Subcutaneous adipose tissue (tissue), 4 donors: Measurements from ENCODE around the gene STX5. TPM values are rescaled to one million over a fixed set of nuclear protein-coding genes. Genes with fewer than 3 reads are reported as not detected.

Experiments
- CTCF ChIP-seq: fragments of 450-650 bp; IDR thresholded peaks from one replicate; pipeline ENCODE4 v1.5.1; 2016; ENCODE audit warnings: low read depth, mild to moderate bottlenecking, control low read depth, antibody characterized with exemption, moderate library complexity
- small RNA-seq: library from RNA; depleted of rRNA; stranded (forward); fragments of <200 nt; gene quantifications from one replicate; pipeline ENCODE3, GENCODE V24; 2016
- total RNA-seq, 4 donors: library from RNA; depleted of rRNA; stranded (reverse); fragments of >200 nt; gene quantifications; one replicate each; pipeline ENCODE4 v1.1.0, GENCODE V29; 2016

STX5 gene
- total RNA-seq, 4 donors from 2014 or later, result 21.2 to 38.8 (median 29.9) TPM

DNA sequence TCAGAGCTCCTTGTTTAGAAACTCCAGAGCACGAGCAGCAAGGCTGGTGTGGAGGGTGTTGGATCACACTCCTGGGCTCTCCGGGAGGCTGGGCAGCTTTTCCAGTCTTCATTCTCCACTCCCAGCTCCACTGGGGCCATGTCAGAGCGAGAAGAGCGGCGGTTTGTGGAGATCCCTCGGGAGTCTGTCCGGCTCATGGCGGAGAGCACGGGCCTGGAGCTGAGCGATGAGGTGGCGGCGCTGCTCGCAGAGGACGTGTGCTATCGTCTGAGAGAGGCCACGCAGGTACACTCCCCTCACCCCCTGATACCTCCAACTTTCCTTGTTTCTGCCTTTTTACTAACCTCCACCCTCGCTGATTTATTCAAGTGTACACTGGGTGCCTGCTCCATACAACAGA, 56.2 kb downstream of the STX5 start:
- no peak for TF ChIP-seq CTCF

DNA sequence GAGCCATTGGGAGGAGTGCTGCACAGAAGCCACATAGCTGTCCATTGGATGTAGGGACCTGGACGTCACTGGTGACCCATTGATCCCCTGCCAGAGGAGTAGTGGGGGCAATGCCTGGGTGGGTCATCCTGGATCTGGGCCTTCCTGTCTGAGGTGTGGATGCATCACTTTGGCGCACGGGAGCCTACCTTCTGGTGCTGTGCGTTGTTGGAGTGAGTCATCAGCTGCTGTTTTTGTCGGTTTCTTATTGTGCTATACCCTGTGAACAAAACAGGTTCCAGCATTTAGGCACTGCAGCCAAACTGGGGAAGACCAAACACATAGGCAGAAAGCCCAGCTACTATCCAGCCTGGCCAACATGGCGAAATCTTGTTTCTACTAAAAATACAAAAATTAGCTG, 57.4 kb downstream of the STX5 start:
- no peak for TF ChIP-seq CTCF

DNA sequence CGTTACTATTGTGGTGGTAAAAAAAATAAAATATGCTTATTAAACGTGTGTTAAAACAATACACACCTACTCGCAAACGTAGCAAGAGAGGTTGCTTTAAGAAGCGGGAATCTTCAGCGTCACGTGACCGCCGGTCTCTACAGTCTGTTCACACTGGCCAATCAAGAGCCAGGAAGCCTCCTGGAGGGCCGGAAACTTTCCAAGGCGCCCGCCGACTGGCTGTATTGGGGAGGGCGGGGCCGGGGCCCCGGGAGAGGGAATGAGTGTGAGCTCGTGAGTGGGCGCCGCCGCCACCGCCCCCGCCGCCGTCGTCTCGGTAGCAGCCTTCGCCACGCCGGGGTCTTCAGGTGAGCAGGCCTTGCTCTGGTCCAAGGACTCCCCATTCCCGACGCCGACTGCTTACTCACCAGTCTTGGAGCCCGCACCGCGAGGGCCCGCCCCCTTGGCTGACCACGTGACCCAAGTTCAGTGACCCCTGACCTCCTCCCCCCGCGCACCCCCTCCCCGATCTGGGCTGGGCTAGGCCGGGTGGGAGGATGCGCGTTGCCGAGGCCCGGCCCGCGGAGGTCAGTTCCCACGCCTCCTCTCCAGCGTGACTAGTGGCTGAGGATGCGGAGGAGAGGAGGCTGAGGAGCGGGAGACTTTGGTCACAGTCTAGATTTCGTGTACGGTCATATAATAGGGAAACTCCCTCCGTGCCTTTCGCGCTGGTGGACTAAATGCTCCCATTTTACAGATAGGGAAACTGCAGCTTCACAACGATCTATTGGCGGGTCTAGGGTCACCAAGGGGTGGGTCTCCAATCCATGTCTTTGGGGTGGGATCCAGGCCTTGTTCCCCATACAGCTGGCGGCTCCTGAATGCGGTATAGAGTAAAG, 60.5 kb downstream of the STX5 start, which contains the start of gene TAF6L:
Gene TAF6L, plus strand, starts transcription at position 253 of the 878 bp plus-strand sequence. CDS start 4,388 bp downstream, outside the sequence.
- no peak for TF ChIP-seq CTCF

DNA sequence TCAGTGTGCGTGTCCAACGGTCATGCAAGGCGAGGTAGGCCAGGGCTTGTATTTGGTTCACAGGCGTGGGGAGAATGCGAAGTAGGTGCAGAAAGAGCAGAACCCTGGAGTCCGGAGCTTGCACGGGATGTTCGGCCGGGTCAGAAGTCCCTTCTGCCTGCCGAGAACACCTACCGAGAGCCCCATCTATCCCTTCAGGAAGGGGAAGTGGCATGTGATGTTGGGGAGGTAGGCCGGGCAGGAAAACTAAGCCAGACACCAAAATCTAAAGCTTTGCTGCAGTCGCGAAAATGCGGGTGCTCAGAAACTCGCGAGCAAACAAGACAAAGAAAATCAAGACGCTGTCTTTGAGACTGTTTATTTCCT, 61.1 kb downstream of the STX5 start:
- no peak for TF ChIP-seq CTCF

DNA sequence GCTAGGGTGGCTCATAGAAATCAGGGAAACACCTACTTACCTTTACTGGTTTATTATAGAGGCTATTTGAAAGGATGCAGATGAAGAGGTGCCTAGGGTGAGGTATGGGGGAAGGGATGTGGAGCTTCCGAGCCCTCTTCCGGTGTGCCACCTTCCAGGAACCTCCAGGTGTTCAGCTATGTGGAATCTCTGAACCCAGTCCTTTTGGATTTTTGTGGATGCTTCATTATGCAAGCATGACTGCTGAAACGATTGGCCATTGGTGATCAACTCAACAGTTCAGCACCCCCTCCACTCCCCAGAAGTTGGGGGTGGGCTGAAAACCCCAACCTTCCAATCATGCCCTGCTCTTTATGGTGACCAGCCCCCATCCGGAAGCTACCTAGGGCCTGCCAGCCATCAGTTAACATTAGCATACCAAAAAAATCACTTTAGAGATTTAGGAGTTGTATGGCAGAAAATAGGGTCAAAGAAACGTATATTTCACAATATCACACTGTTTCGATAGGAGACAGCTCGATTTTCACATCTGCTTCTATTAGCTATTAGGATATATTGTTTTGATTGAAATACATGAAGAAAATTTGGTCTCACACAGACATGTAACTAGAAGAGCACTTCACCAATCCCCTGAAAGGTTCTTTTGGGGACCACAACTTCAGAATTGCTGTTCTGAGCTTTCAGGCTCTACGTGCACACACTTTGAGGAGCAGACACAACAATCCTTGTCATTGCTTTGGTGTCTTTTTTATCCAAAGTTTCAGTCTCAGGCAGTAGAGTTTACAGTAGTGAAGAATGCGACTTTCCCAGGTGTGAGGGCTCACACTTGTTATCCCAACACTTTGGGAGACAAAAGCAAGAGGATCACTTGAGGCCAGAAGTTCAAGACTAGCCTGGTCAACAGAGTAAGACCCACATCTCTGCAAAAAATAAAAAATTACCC, 73.7 kb downstream of the STX5 start:
- TF ChIP-seq CTCF, result no peak

Small RNAs within 50 kb of the gene (small RNA-seq; reads per million reads assigned to genes)
- gene MIR6514, result not detected
- not detected for gene RF00099
- not detected for gene RNU6-118P
- gene SNORD22, result not detected
- gene SNORD26, result not detected
- not detected for gene SNORD27
- not detected for gene SNORD28
- 1,916 reads per million, percentile 99 among the genes with 10 or more reads in this experiment for gene SNORD30

Other genes with a start within 250 kb of the STX5 start
- 10 to 100 TPM in 1 of 4 donors, 1 to 10 TPM in 3; 3.4 to 13.4 (median 7.9) TPM for gene TUT1, start 240.5 kb downstream of the STX5 start, total RNA-seq
- 10 to 100 TPM; 50.9 to 87.4 (median 61.6) TPM for gene MTA2, start 230.2 kb downstream of the STX5 start, total RNA-seq
- 100 to 1,000 TPM in 1 of 4 donors, 10 to 100 TPM in 3; 22.2 to 130 (median 39.7) TPM for gene EML3, start 219.3 kb downstream of the STX5 start, total RNA-seq
- gene ROM1, start 218.8 kb downstream of the STX5 start, total RNA-seq, result 10 to 100 TPM in 1 of 4 donors, 1 to 10 TPM in 3; 1.1 to 11.2 (median 5.5) TPM
- 10 to 100 TPM; 13.5 to 29.5 (median 24.2) TPM for gene B3GAT3, start 210.1 kb downstream of the STX5 start, total RNA-seq
- gene GANAB, start 185.4 kb downstream of the STX5 start, total RNA-seq, result 100 to 1,000 TPM in 2 of 4 donors, 10 to 100 TPM in 2; 79.4 to 118 (median 104) TPM
- 10 to 100 TPM in 3 of 4 donors, 1 to 10 TPM in 1; 7.7 to 14.3 (median 11.3) TPM for gene INTS5, start 178.7 kb downstream of the STX5 start, total RNA-seq
- gene C11orf98, start 166.8 kb downstream of the STX5 start, total RNA-seq, result 10 to 100 TPM; 13.7 to 47.1 (median 35.9) TPM
- 1 to 10 TPM; 2.4 to 9.6 (median 7.7) TPM for gene CSKMT, start 166.7 kb downstream of the STX5 start, total RNA-seq
- gene UQCC3, start 160.4 kb downstream of the STX5 start, total RNA-seq, result 10 to 100 TPM in 1 of 4 donors, 1 to 10 TPM in 3; 4.2 to 10.9 (median 8.7) TPM
- 10 to 100 TPM in 1 of 4 donors, 1 to 10 TPM in 3; 3.8 to 10.6 (median 5.5) TPM for gene LBHD1, start 159.8 kb downstream of the STX5 start, total RNA-seq
- gene UBXN1, start 153.0 kb downstream of the STX5 start, total RNA-seq, result 100 to 1,000 TPM; 113 to 235 (median 142) TPM
- 10 to 100 TPM; 17.3 to 42.2 (median 32.3) TPM for gene LRRN4CL, start 142.5 kb downstream of the STX5 start, total RNA-seq
- gene BSCL2, start 124.6 kb downstream of the STX5 start, total RNA-seq, result 100 to 1,000 TPM in 1 of 4 donors, 10 to 100 TPM in 3; 44.5 to 106 (median 48.4) TPM
- under 1 TPM in 1 of 4 donors, not detected in 3; 0.88 TPM for gene GNG3, start 124.4 kb downstream of the STX5 start, total RNA-seq
- gene HNRNPUL2, start 104.6 kb downstream of the STX5 start, total RNA-seq, result 10 to 100 TPM; 21.2 to 35.2 (median 29.3) TPM
- 10 to 100 TPM; 17.5 to 57.4 (median 20.3) TPM for gene TTC9C, start 103.6 kb downstream of the STX5 start, total RNA-seq
- 1 to 10 TPM; 3.9 to 7.7 (median 6.9) TPM for gene ZBTB3, start 77.9 kb downstream of the STX5 start, total RNA-seq
- gene POLR2G, start 70.5 kb downstream of the STX5 start, total RNA-seq, result 10 to 100 TPM; 46.9 to 75.8 (median 65.3) TPM
- gene TAF6L, start 60.7 kb downstream of the STX5 start, total RNA-seq, result 10 to 100 TPM; 12.1 to 25.8 (median 15.6) TPM
- gene TMEM179B, start 44.6 kb downstream of the STX5 start, total RNA-seq, result 10 to 100 TPM; 37.7 to 74.0 (median 49.6) TPM
- gene TMEM223, start 40.0 kb downstream of the STX5 start, total RNA-seq, result 10 to 100 TPM; 14.5 to 22.6 (median 19.3) TPM
- gene NXF1, start 26.6 kb downstream of the STX5 start, total RNA-seq, result 10 to 100 TPM; 51.2 to 68.8 (median 55.1) TPM
- not detected for gene TEX54, start 790 bp upstream of the STX5 start, total RNA-seq
- 10 to 100 TPM; 23.8 to 41.6 (median 34.5) TPM for gene WDR74, start 7.5 kb upstream of the STX5 start, total RNA-seq
- 100 to 1,000 TPM; 104 to 163 (median 125) TPM for gene SLC3A2, start 48.8 kb upstream of the STX5 start, total RNA-seq
- not detected for gene CHRM1, start 89.3 kb upstream of the STX5 start, total RNA-seq
- not detected for gene SLC22A6, start 152.9 kb upstream of the STX5 start, total RNA-seq
- not detected for gene SLC22A8, start 183.8 kb upstream of the STX5 start, total RNA-seq